SU-DHL-6 (cell line): Measurements from ENCODE around the gene FHOD3.

Source experiments
- H2AFZ ChIP-seq: fragments of 200-600 bp; sonication (generic); 2 replicates; pipeline ENCODE4 v1.6.1; 2014; ENCODE audit warnings: low read depth, mild to moderate bottlenecking, moderate library complexity, mixed read lengths, antibody characterized with exemption, low read length; ENCODE audit not compliant: severe bottlenecking
- H3F3A ChIP-seq: fragments of 200-600 bp; shearing (Covaris generic); 2 replicates; pipeline ENCODE4 v1.6.0; 2016; ENCODE audit warnings: antibody characterized with exemption, mild to moderate bottlenecking; ENCODE audit not compliant: insufficient read depth
- H3K27ac ChIP-seq: fragments of 200-600 bp; sonication (generic); 2 replicates; pipeline ENCODE4 v1.5.1; 2016; ENCODE audit warnings: low read depth, mild to moderate bottlenecking, low read length, moderate library complexity, mixed read lengths
- H3K27me3 ChIP-seq: fragments of 200-600 bp; sonication (generic), shearing (Covaris generic); 2 replicates; pipeline ENCODE4 v1.6.0; 2014; ENCODE audit warnings: mild to moderate bottlenecking, low read length
- H3K36me3 ChIP-seq: fragments of 200-600 bp; sonication (generic); 2 replicates; pipeline ENCODE4 v1.6.1; 2014; ENCODE audit warnings: mild to moderate bottlenecking, low read length, mixed read lengths
- H3K4me2 ChIP-seq: fragments of 300-600, 200-600 bp; shearing (Covaris generic), sonication (generic); 2 replicates; pipeline ENCODE4 v1.6.0; 2014; ENCODE audit warnings: low read length, low read depth, mild to moderate bottlenecking; ENCODE audit not compliant: poor library complexity, severe bottlenecking
- H3K4me3 ChIP-seq: fragments of 200-600 bp; sonication (generic); 2 replicates; pipeline ENCODE4 v1.5.1; 2014; ENCODE audit warnings: antibody characterized with exemption, low read length, mild to moderate bottlenecking, mixed read lengths; ENCODE audit not compliant: insufficient read depth, poor library complexity, severe bottlenecking
- H3K79me2 ChIP-seq: fragments of 200-600 bp; sonication (generic); 2 replicates; pipeline ENCODE4 v1.6.1; 2014; ENCODE audit warnings: mild to moderate bottlenecking, low read length, moderate library complexity; ENCODE audit not compliant: insufficient read depth
- H3K9ac ChIP-seq: fragments of 200-600 bp; sonication (generic); 2 replicates; pipeline ENCODE4 v1.7.0; 2014; ENCODE audit warnings: mild to moderate bottlenecking, low read length
- H3K9me2 ChIP-seq: fragments of 200-600 bp; sonication (generic); replicated peaks from 2 replicates; pipeline ENCODE4 v1.6.1; 2014; ENCODE audit warnings: low read length; ENCODE audit not compliant: insufficient read depth
- H3K9me3 ChIP-seq: fragments of 200-600 bp; sonication (generic); 2 replicates; pipeline ENCODE4 v1.6.1; 2014; ENCODE audit warnings: low read length, mixed read lengths; ENCODE audit not compliant: insufficient read depth
- H4K20me1 ChIP-seq: fragments of 200-600 bp; sonication (generic); 2 replicates; pipeline ENCODE4 v1.6.1; 2014; ENCODE audit warnings: low read depth, mild to moderate bottlenecking, antibody characterized with exemption, low read length, moderate library complexity, mixed read lengths
- EZH2phosphoT487 ChIP-seq: fragments of 200-600 bp; sonication (generic), shearing (Covaris generic); conservative IDR thresholded peaks from 2 replicates; pipeline ENCODE4 v1.6.1; 2018; ENCODE audit warnings: mild to moderate bottlenecking, antibody characterized with exemption, low read length, moderate library complexity, mixed read lengths
- TF ChIP-seq, protein P1 (sequence below): fragments of 200-600 bp; sonication (generic); IDR thresholded peaks from one replicate; pipeline ENCODE4 v1.5.1; 2017; ENCODE audit warnings: antibody characterized with exemption, mild to moderate bottlenecking, low read length, moderate library complexity; ENCODE audit not compliant: insufficient read depth, poor library complexity, severe bottlenecking

The FHOD3 gene

DNA sequence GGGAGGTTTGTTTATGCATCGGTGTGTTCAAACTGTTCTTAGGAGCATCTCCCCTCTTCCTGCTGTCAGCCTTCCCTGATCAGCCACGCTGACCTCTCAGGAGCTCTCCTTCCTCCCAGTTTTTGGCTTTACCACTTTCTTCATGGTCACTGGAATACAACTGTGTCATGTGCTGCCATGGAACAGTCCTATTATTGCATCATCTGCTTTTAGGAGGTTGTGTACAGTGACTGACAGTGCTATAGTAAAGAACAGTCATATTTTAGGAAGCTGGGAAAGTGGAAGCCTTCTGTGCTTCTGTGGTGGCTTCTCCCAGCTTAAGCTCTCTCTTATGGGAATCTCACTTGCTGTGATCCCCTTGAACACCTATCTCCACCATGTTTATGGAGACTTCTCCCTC is 365.8 kb downstream of the FHOD3 start:
- TF ChIP-seq EZH2phosphoT487, result no peak
- TF ChIP-seq, protein P1, sequence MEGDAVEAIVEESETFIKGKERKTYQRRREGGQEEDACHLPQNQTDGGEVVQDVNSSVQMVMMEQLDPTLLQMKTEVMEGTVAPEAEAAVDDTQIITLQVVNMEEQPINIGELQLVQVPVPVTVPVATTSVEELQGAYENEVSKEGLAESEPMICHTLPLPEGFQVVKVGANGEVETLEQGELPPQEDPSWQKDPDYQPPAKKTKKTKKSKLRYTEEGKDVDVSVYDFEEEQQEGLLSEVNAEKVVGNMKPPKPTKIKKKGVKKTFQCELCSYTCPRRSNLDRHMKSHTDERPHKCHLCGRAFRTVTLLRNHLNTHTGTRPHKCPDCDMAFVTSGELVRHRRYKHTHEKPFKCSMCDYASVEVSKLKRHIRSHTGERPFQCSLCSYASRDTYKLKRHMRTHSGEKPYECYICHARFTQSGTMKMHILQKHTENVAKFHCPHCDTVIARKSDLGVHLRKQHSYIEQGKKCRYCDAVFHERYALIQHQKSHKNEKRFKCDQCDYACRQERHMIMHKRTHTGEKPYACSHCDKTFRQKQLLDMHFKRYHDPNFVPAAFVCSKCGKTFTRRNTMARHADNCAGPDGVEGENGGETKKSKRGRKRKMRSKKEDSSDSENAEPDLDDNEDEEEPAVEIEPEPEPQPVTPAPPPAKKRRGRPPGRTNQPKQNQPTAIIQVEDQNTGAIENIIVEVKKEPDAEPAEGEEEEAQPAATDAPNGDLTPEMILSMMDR, result no peak
- Histone ChIP-seq H3F3A (no peaks in the 10 kb centered on the region), H3K27ac (no peak overlapping the region), H2AFZ (no peak overlapping the region), H3K4me3 (no peak overlapping the region), H3K4me2 (no peak overlapping the region), H3K79me2 (no peaks in the 10 kb centered on the region), H3K9ac (no peak overlapping the region), H3K9me2 (no peaks in the 10 kb centered on the region), H3K9me3 (no peaks in the 10 kb centered on the region), H4K20me1 (no peaks in the 10 kb centered on the region), H3K36me3 (no peaks in the 10 kb centered on the region), H3K27me3 (no peaks in the 10 kb centered on the region)

DNA sequence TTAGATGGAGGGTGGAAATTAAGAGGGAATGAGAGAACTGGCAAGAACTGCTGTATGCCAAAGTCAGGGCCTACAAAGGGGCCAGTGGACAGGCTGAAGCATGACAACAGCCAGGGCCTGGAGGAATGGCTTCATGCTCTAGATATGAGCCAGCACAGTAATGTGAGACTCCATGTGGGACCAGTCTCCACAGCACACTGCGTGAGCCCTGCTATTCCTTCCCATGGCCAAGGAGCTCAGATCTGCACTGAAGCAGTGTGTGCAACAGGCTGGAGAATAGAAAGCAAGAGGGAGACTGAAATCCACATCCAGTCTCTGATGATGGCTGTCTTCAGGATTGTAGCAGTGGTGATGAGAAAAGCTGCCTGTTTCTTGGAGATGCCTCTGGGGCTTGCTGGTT is 368.4 kb downstream of the FHOD3 start:
- Histone ChIP-seq H3K36me3 (no peaks in the 10 kb centered on the region), H3F3A (no peaks in the 10 kb centered on the region), H3K9me3 (no peaks in the 10 kb centered on the region), H3K79me2 (no peaks in the 10 kb centered on the region), H3K9ac (no peak overlapping the region), H3K9me2 (no peaks in the 10 kb centered on the region), H2AFZ (no peak overlapping the region), H3K27me3 (no peaks in the 10 kb centered on the region), H4K20me1 (no peaks in the 10 kb centered on the region), H3K4me2 (no peak overlapping the region), H3K27ac (no peak overlapping the region), H3K4me3 (no peak overlapping the region)
- TF ChIP-seq, protein P1, result no peak
- TF ChIP-seq EZH2phosphoT487, result no peak

DNA sequence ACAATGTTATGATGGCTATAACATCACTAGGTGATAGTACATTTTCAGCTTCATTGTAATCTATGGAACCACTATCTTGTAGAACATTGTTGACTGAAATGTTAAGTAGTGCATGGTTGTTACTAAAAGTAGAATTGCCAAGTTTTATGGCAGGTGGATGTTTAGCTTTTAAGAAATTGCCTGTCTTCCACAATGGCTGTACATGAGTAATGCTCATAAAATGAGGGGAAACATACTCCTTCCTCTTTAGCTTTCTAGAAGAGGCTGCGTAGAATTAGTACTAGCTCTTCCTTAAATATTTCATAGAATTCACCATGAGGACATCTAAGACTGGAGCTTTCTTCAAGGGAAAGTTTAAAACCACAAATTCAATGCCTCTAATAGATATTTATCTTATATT is 370.3 kb downstream of the FHOD3 start:
- no peak for TF ChIP-seq EZH2phosphoT487
- TF ChIP-seq, protein P1, result no peak
- Histone ChIP-seq H3K9ac (no peak overlapping the region), H3K4me2 (no peak overlapping the region), H3K9me2 (no peaks in the 10 kb centered on the region), H3K4me3 (no peak overlapping the region), H3K9me3 (no peaks in the 10 kb centered on the region), H2AFZ (peak overlapping the region; percentile 5), H3K27ac (no peak overlapping the region), H3K79me2 (no peaks in the 10 kb centered on the region), H4K20me1 (no peaks in the 10 kb centered on the region), H3K27me3 (no peaks in the 10 kb centered on the region), H3F3A (peaks cover under 1% of the 10 kb centered on the region; the same call in 1 of the 2 replicates), H3K36me3 (no peaks in the 10 kb centered on the region)
